Hepatocyte (in vitro differentiated cells): ENCODE data around the gene USP48. TPM values are rescaled to one million over a fixed set of nuclear protein-coding genes. Genes with fewer than 3 reads are reported as not detected.
A peak's percentile ranks its signal among the peaks of the same experiment; 100 is the strongest.

Experiments
- DNase-seq: peaks from one replicate; pipeline ENCODE4 v3.0.0-alpha.2; 2016; ENCODE audit warnings: low spot score
- H2AFZ ChIP-seq: fragments of 200-600 bp; sonication (generic); 2 replicates; pipeline ENCODE4 v1.6.0; 2016; ENCODE audit warnings: antibody characterized with exemption, mild to moderate bottlenecking
- H3K27ac ChIP-seq: fragments of 200-600 bp; sonication (generic); 2 replicates; pipeline ENCODE4 v1.5.1; 2016; ENCODE audit warnings: mild to moderate bottlenecking
- H3K27me3 ChIP-seq: fragments of 200-600 bp; sonication (generic); 2 replicates; pipeline ENCODE4 v1.6.1; 2016
- H3K36me3 ChIP-seq: fragments of 200-600 bp; sonication (generic); replicated peaks from 2 replicates; pipeline ENCODE4 v1.5.1; 2016; ENCODE audit warnings: low read depth; ENCODE audit not compliant: insufficient read depth
- H3K4me1 ChIP-seq: fragments of 200-600 bp; sonication (generic); 2 replicates; pipeline ENCODE4 v1.5.1; 2016; ENCODE audit warnings: mild to moderate bottlenecking, moderate library complexity; ENCODE audit not compliant: insufficient read depth
- H3K4me2 ChIP-seq: fragments of 200-600 bp; sonication (generic); 2 replicates; pipeline ENCODE4 v1.6.0; 2016
- H3K4me3 ChIP-seq: fragments of 200-600 bp; sonication (generic); 2 replicates; pipeline ENCODE4 v1.5.1; 2016; ENCODE audit warnings: mild to moderate bottlenecking
- H3K79me2 ChIP-seq: fragments of 200-600 bp; sonication (generic); 2 replicates; pipeline ENCODE4 v1.6.0; 2017; ENCODE audit warnings: mild to moderate bottlenecking
- H3K9me2 ChIP-seq: fragments of 200-600 bp; sonication (generic); replicated peaks from 2 replicates; pipeline ENCODE4 v1.6.0; 2017; ENCODE audit warnings: mild to moderate bottlenecking; ENCODE audit not compliant: insufficient read depth
- H3K9me3 ChIP-seq: fragments of 200-600 bp; sonication (generic); 2 replicates; pipeline ENCODE4 v1.5.1; 2016; ENCODE audit warnings: low read depth, mild to moderate bottlenecking
- H4K20me1 ChIP-seq: fragments of 200-600 bp; sonication (generic); 2 replicates; pipeline ENCODE4 v1.6.0; 2016; ENCODE audit warnings: mild to moderate bottlenecking; ENCODE audit not compliant: insufficient read depth, poor library complexity, severe bottlenecking
- CTCF ChIP-seq: fragments of 200-600 bp; sonication (generic); IDR thresholded peaks from 2 replicates; pipeline ENCODE4 v1.5.1; 2016; ENCODE audit warnings: antibody characterized with exemption, mild to moderate bottlenecking; ENCODE audit not compliant: poor library complexity
- EZH2 ChIP-seq: fragments of 200-600 bp; sonication (generic); IDR thresholded peaks from 2 replicates; pipeline ENCODE4 v1.6.1; 2016; ENCODE audit warnings: antibody characterized with exemption, mild to moderate bottlenecking, borderline replicate concordance
- EZH2phosphoT487 ChIP-seq: fragments of 200-600 bp; sonication (generic); IDR thresholded peaks from one replicate; pipeline ENCODE4 v1.6.1; 2018; ENCODE audit warnings: antibody characterized with exemption, mild to moderate bottlenecking, low read depth, moderate library complexity; ENCODE audit not compliant: unreplicated experiment, severe bottlenecking
- WGBS: methylation state at CpG from one replicate; pipeline ENCODE4 v1.1.6; 2016; ENCODE audit warnings: low lambda C conversion rate; ENCODE audit errors: missing lambda C conversion rate; 5-methylcytosine and 5-hydroxymethylcytosine counted together
- polyA plus RNA-seq: library from polyadenylated mRNA; unstranded; fragments of >200 nt; fragmentation: Nextera tagmentation; extraction: Ambion mirVana; gene quantifications from 2 replicates; pipeline ENCODE4 v1.2.1, GENCODE V29; 2016
- total RNA-seq: library from RNA; depleted of rRNA; stranded (reverse); fragments of >200 nt; gene quantifications from 2 replicates; pipeline ENCODE4 v1.2.3, GENCODE V29; 2014

The USP48 gene
- total and polyA plus RNA-seq, 2 experiments from 2014 or later = 38.9 to 39.5 TPM

GRCh38 chr1:21673277-21673780 lies 109.6 kb downstream of the USP48 start:
- Histone ChIP-seq H3K27me3 (no peaks in the 10 kb centered on the region), H3K27ac (peak overlapping the region; percentile 16), H3K9me2 (no peaks in the 10 kb centered on the region), H3K36me3 (no peaks in the 10 kb centered on the region), H3K4me2 (no peak overlapping the region), H3K4me3 (no peak overlapping the region), H3K9me3 (no peaks in the 10 kb centered on the region), H3K79me2 (no peaks in the 10 kb centered on the region), H3K4me1 (peaks cover 24% of the 10 kb centered on the region), H4K20me1 (no peaks in the 10 kb centered on the region), H2AFZ (no peak overlapping the region)
- no peak for DNase-seq
- 65% methylated on average over 9 of the region's 9 CpGs for WGBS
- TF ChIP-seq EZH2 (no peak), EZH2phosphoT487 (no peak), CTCF (no peak)

- 95% methylated on average over 10 of the region's 10 CpGs for WGBS
- Histone ChIP-seq H2AFZ (no peak overlapping the region), H3K4me3 (no peak overlapping the region), H3K79me2 (no peaks in the 10 kb centered on the region), H3K36me3 (no peaks in the 10 kb centered on the region), H4K20me1 (no peaks in the 10 kb centered on the region), H3K9me2 (no peaks in the 10 kb centered on the region), H3K27ac (peak overlapping the region; percentile 16), H3K9me3 (no peaks in the 10 kb centered on the region), H3K27me3 (no peaks in the 10 kb centered on the region), H3K4me1 (peaks cover 25% of the 10 kb centered on the region), H3K4me2 (no peak overlapping the region)
- TF ChIP-seq CTCF = no peak
- no peak for TF ChIP-seq EZH2phosphoT487
- TF ChIP-seq EZH2 = no peak
- DNase-seq = no peak
These were observed 110.3 kb downstream of the USP48 start for GRCh38 chr1:21672478-21673276.

GRCh38 chr1:21671915-21672314 lies 111.0 kb downstream of the USP48 start:
- H3K9me3 ChIP-seq = no peaks in the 10 kb centered on the region
- WGBS = 85% methylated on average over 6 of the region's 6 CpGs
- H4K20me1 ChIP-seq = no peaks in the 10 kb centered on the region

More at GRCh38 chr1:21671915-21672314, 111.0 kb downstream of the USP48 start:
- Histone ChIP-seq H3K9me2 (no peaks in the 10 kb centered on the region), H2AFZ (no peak overlapping the region), H3K4me2 (no peak overlapping the region), H3K36me3 (no peaks in the 10 kb centered on the region), H3K27me3 (no peaks in the 10 kb centered on the region), H3K4me3 (no peak overlapping the region), H3K79me2 (no peaks in the 10 kb centered on the region), H3K4me1 (peaks cover 30% of the 10 kb centered on the region), H3K27ac (no peak overlapping the region)
- TF ChIP-seq EZH2phosphoT487 = no peak
- no peak for TF ChIP-seq CTCF
- no peak for DNase-seq
